Measurements from ENCODE around the gene CPT1B. TPM values are rescaled to one million over a fixed set of nuclear protein-coding genes. Genes with fewer than 3 reads are reported as not detected.

Gene CPT1B
- polyA plus RNA-seq, 1 donor from 2014 or later, result 72.4 TPM

DNA sequence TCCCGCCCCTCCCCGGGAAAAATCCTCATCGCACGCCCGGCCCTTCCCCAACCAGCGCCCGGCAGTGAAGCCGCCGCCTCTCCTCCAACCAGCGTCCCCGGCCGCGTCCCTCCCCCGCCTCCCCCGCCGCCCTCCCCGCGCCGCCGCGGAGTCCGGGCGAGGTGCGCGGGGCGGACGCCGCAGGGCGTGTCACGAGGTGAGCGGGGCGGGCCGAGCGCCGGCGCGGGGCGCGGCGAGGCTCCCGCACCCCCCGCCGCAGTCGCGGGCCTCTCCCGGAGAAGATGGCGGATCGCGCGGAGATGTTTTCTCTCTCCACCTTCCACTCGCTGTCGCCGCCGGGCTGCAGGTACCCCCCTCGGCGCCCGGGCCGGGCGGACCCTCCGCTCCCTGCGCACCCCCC, 22.3 kb upstream of the CPT1B start, which contains the start of gene MAPK8IP2:
Gene MAPK8IP2 (plus strand): TSS at position 256 of the 400 bp plus-strand sequence. CDS start 26 bp downstream, at position 282.
- Histone ChIP-seq H3K79me2 (replicated peaks; ENCODE audit: insufficient read depth, low read length) (no peaks in the 10 kb centered on the region), H2AFZ (ENCODE audit: low read depth, low read length) (peak within 1 kb of the TSS; percentile 51), H3K4me3 (ENCODE audit: low read length) (peak within 1 kb of the TSS; percentile 93), H3K36me3 (ENCODE audit: insufficient read depth, low read length) (no peaks in the 10 kb centered on the region), H3F3A (ENCODE audit: insufficient read depth, low read length, poor library complexity, severe bottlenecking) (no peaks in the 10 kb centered on the region), H4K20me1 (ENCODE audit: insufficient read depth) (no peaks in the 10 kb centered on the region), H3K9ac (ENCODE audit: low read length) (peak within 1 kb of the TSS; percentile 89), H3K9me3 (ENCODE audit: low read length) (no peaks in the 10 kb centered on the region), H3K4me2 (ENCODE audit: low read length) (peak within 1 kb of the TSS; percentile 78), H3K27ac (ENCODE audit: low read length) (peak within 1 kb of the TSS; percentile 73), H3K9me2 (ENCODE audit: insufficient read depth, low read length) (no peaks in the 10 kb centered on the region), H3K27me3 (ENCODE audit: insufficient read depth, low read depth, low read length) (no peaks in the 10 kb centered on the region)
- TF ChIP-seq POLR2AphosphoS5 (IDR thresholded peaks at IDR 0.05) (peak; percentile 71), SMC3 (conservative IDR thresholded peaks at IDR 0.05; ENCODE audit: poor library complexity) (no peak)

DNA sequence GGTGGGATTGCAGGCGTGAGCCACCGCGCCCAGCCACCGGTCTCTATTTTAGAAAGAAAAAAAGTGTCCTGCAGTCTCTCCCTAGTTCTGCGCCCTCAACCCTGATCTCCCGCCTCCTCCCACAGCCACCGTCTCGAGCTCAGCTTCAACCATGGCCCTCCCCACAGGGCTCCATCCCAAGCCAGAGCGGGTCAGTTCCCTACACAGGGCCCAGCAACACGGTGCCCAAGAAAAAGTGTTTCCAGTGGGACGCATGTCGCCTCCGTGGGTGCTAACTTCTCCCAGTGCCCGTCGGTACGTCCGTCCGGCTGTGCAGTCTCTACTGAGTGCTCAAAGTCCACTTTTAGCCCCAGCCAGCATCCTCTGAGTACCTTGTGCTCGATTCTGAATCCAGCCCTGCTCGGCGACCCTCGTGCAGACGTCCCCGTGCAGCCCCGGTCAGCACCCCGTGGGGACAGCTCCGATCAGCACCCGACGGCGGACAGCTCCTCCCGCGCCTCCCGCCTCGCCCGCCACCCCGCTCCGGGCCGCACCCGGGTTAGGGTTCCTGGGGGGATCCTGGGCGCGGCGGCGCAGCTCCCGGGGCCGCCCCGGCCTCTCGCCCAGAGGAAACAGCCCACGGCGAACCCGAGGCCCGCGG, 21.7 kb upstream of the CPT1B start:
- peak overlapping the region; percentile 81 for H3K4me3 ChIP-seq (ENCODE audit: low read length)
- peak overlapping the region; percentile 40 for H2AFZ ChIP-seq (ENCODE audit: low read depth, low read length)
- no peaks in the 10 kb centered on the region for H3K27me3 ChIP-seq (ENCODE audit: insufficient read depth, low read depth, low read length)
- H3K36me3 ChIP-seq (ENCODE audit: insufficient read depth, low read length), result no peaks in the 10 kb centered on the region
- TF ChIP-seq EP300 (conservative IDR thresholded peaks at IDR 0.05; ENCODE audit: poor library complexity, severe bottlenecking) (no peak), MXI1 (conservative IDR thresholded peaks at IDR 0.05; ENCODE audit: poor library complexity, severe bottlenecking) (peak; percentile 45), EZH2 (IDR thresholded peaks at IDR 0.05; ENCODE audit: borderline replicate concordance, insufficient read depth, low read length, poor library complexity, severe bottlenecking) (no peak), RAD21 (conservative IDR thresholded peaks at IDR 0.05) (no peak)
- TF ChIP-seq, protein P1, sequence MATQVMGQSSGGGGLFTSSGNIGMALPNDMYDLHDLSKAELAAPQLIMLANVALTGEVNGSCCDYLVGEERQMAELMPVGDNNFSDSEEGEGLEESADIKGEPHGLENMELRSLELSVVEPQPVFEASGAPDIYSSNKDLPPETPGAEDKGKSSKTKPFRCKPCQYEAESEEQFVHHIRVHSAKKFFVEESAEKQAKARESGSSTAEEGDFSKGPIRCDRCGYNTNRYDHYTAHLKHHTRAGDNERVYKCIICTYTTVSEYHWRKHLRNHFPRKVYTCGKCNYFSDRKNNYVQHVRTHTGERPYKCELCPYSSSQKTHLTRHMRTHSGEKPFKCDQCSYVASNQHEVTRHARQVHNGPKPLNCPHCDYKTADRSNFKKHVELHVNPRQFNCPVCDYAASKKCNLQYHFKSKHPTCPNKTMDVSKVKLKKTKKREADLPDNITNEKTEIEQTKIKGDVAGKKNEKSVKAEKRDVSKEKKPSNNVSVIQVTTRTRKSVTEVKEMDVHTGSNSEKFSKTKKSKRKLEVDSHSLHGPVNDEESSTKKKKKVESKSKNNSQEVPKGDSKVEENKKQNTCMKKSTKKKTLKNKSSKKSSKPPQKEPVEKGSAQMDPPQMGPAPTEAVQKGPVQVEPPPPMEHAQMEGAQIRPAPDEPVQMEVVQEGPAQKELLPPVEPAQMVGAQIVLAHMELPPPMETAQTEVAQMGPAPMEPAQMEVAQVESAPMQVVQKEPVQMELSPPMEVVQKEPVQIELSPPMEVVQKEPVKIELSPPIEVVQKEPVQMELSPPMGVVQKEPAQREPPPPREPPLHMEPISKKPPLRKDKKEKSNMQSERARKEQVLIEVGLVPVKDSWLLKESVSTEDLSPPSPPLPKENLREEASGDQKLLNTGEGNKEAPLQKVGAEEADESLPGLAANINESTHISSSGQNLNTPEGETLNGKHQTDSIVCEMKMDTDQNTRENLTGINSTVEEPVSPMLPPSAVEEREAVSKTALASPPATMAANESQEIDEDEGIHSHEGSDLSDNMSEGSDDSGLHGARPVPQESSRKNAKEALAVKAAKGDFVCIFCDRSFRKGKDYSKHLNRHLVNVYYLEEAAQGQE (IDR thresholded peaks at IDR 0.05; ENCODE audit: borderline replicate concordance), result peak; percentile 94
- TF ChIP-seq, protein P2, sequence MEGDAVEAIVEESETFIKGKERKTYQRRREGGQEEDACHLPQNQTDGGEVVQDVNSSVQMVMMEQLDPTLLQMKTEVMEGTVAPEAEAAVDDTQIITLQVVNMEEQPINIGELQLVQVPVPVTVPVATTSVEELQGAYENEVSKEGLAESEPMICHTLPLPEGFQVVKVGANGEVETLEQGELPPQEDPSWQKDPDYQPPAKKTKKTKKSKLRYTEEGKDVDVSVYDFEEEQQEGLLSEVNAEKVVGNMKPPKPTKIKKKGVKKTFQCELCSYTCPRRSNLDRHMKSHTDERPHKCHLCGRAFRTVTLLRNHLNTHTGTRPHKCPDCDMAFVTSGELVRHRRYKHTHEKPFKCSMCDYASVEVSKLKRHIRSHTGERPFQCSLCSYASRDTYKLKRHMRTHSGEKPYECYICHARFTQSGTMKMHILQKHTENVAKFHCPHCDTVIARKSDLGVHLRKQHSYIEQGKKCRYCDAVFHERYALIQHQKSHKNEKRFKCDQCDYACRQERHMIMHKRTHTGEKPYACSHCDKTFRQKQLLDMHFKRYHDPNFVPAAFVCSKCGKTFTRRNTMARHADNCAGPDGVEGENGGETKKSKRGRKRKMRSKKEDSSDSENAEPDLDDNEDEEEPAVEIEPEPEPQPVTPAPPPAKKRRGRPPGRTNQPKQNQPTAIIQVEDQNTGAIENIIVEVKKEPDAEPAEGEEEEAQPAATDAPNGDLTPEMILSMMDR (IDR thresholded peaks at IDR 0.05; ENCODE audit: poor library complexity, severe bottlenecking), result no peak
- H3K9me3 ChIP-seq (ENCODE audit: low read length), result no peaks in the 10 kb centered on the region
- H3K9ac ChIP-seq (ENCODE audit: low read length), result peak overlapping the region; percentile 69
- peak overlapping the region; percentile 78 for H3K4me2 ChIP-seq (ENCODE audit: low read length)
- no peaks in the 10 kb centered on the region for H3K79me2 ChIP-seq (replicated peaks; ENCODE audit: insufficient read depth, low read length)
- H4K20me1 ChIP-seq (ENCODE audit: insufficient read depth), result no peaks in the 10 kb centered on the region
- H3F3A ChIP-seq (ENCODE audit: insufficient read depth, low read length, poor library complexity, severe bottlenecking), result no peaks in the 10 kb centered on the region
- H3K27ac ChIP-seq (ENCODE audit: low read length), result no peak overlapping the region
- no peaks in the 10 kb centered on the region for H3K9me2 ChIP-seq (ENCODE audit: insufficient read depth, low read length)

Measured in neural cell (in vitro differentiated cells).